Stimulated activated CD4-positive, alpha-beta T cell treated with anti-CD3 and anti-CD28 coated beads, Interleukin-4, amount 100 ng/mL, for 48 hours (primary cell): Measurements from ENCODE around the gene MRPL27.

Experiments
- DNase-seq, 2 donors: peaks; one replicate each; pipeline ENCODE4 v3.0.0-alpha.2; 2020; ENCODE audit warnings: low read depth in 2 of 2

Gene MRPL27

GRCh38 chr17:50318501-50319285, 54.3 kb downstream of the MRPL27 start:
- DNase-seq = no peak
